ENCODE measurements around the gene FANK1.
"Not testable (repeated sequence)": the region's sequence is repeated elsewhere in the genome, so short reads cannot be mapped to it uniquely, and the experiment has no call there.

FANK1 gene

GRCh38 chr10:125962200-125962599 lies 65.8 kb downstream of the FANK1 start:
- Histone ChIP-seq H3K9ac (ENCODE audit: low read depth in 1 of 2, low read length in 2 of 2) (no peak overlapping the region), H3K4me3 (ENCODE audit: low read length in 2 of 2) (no peak overlapping the region), H3K27ac (ENCODE audit: low read depth in 2 of 2, low read length in 2 of 2) (no peak overlapping the region), H3K9me3 (ENCODE audit: control insufficient read depth in 2 of 2, low read length in 2 of 2) (no peaks in the 10 kb centered on the region), H3K27me3 (ENCODE audit: control insufficient read depth in 2 of 2, insufficient read depth in 2 of 2, low read length in 2 of 2) (no peaks in the 10 kb centered on the region), H3K4me1 (ENCODE audit: control insufficient read depth in 2 of 2, insufficient read depth in 2 of 2, low read length in 2 of 2) (no peaks in the 10 kb centered on the region), H3K36me3 (ENCODE audit: control insufficient read depth in 2 of 2, insufficient read depth in 2 of 2, low read length in 2 of 2) (no peaks in the 10 kb centered on the region)

DNA sequence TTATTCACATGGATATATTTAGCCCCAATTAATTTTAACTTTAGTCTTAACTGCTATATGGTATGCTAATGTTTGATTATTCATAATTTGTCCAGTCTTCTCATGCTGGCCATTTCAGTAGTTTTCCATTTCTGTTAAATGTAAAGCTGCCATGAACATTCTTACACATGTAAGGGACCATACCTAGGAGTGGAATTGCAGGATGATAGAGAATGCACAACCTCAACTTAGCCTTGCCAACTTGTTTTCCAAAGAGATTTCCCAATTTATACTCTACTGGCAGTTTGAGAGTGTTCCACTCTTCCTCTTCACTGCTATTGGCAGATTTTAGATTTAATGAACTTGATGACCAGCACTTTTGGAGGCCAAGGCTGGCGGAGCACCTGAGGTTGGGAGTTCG lies 68.2 kb downstream of the FANK1 start:
- no peaks in the 10 kb centered on the region for H3K36me3 ChIP-seq (ENCODE audit: control insufficient read depth in 2 of 2, insufficient read depth in 2 of 2, low read length in 2 of 2)
- no peak overlapping the region for H3K4me3 ChIP-seq (ENCODE audit: low read length in 2 of 2)
- no peaks in the 10 kb centered on the region for H3K9me3 ChIP-seq (ENCODE audit: control insufficient read depth in 2 of 2, low read length in 2 of 2)
- H3K27me3 ChIP-seq (ENCODE audit: control insufficient read depth in 2 of 2, insufficient read depth in 2 of 2, low read length in 2 of 2): no peaks in the 10 kb centered on the region
- no peak overlapping the region for H3K27ac ChIP-seq (ENCODE audit: low read depth in 2 of 2, low read length in 2 of 2)
- no peak overlapping the region for H3K9ac ChIP-seq (ENCODE audit: low read depth in 1 of 2, low read length in 2 of 2)
- H3K4me1 ChIP-seq (ENCODE audit: control insufficient read depth in 2 of 2, insufficient read depth in 2 of 2, low read length in 2 of 2): no peaks in the 10 kb centered on the region

DNA sequence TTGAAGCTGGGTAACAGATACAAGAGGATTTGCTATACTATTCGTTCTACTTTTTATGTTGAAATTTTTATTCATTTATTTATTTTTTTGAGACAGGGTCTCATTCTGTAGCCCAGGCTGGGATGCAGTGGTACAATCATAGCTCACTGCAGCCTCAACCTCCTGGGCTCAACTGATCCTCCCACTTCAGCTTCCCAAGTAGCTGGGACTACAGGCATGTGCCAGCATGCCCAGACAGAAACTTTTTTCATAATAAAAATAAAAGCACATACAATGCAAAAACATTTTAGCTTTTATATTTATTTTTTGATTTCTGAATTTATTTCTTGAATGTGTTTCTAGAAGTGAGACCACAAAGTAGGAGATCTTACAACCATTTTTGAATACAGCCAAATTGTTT lies 71.2 kb downstream of the FANK1 start:
- no peaks in the 10 kb centered on the region for H3K27me3 ChIP-seq (ENCODE audit: control insufficient read depth in 2 of 2, insufficient read depth in 2 of 2, low read length in 2 of 2)
- no peak overlapping the region for H3K9ac ChIP-seq (ENCODE audit: low read depth in 1 of 2, low read length in 2 of 2)
- no peak overlapping the region for H3K4me3 ChIP-seq (ENCODE audit: low read length in 2 of 2)

DNA sequence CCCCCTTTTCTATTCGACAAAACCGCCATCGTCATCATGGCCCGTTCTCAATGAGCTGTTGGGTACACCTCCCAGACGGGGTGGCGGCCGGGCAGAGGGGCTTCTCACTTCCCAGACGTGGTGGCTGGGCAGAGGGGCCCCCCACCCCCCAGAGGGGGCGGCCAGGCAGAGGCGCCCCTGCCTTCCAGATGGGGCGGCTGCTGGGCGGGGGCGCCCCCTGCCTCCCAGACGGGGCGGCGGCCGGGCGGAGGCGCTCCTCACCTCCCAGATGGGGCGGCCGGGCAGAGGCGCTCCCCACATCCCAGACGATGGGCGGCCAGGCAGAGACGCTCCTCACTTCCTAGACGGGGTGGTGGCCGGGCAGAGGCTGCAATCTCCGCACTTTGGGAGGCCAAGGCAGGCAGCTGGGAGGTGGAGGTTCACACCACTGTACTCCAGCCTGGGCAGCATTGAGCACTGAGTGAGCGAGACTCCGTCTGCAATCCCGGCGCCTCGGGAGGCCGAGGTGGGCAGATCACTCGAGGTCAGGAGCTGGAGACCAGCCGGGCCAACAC lies 73.8 kb downstream of the FANK1 start:
- H3K4me1 ChIP-seq (ENCODE audit: control insufficient read depth in 2 of 2, insufficient read depth in 2 of 2, low read length in 2 of 2); H3K9ac ChIP-seq (ENCODE audit: low read depth in 1 of 2, low read length in 2 of 2); H3K36me3 ChIP-seq (ENCODE audit: control insufficient read depth in 2 of 2, insufficient read depth in 2 of 2, low read length in 2 of 2); H3K27ac ChIP-seq (ENCODE audit: low read depth in 2 of 2, low read length in 2 of 2); H3K27me3 ChIP-seq (ENCODE audit: control insufficient read depth in 2 of 2, insufficient read depth in 2 of 2, low read length in 2 of 2); H3K4me3 ChIP-seq (ENCODE audit: low read length in 2 of 2); H3K9me3 ChIP-seq (ENCODE audit: control insufficient read depth in 2 of 2, low read length in 2 of 2): not testable (repeated sequence)

More for the DNA sequence above, 71.2 kb downstream of the FANK1 start:
- Histone ChIP-seq H3K36me3 (ENCODE audit: control insufficient read depth in 2 of 2, insufficient read depth in 2 of 2, low read length in 2 of 2) (no peaks in the 10 kb centered on the region), H3K4me1 (ENCODE audit: control insufficient read depth in 2 of 2, insufficient read depth in 2 of 2, low read length in 2 of 2) (no peaks in the 10 kb centered on the region), H3K9me3 (ENCODE audit: control insufficient read depth in 2 of 2, low read length in 2 of 2) (no peaks in the 10 kb centered on the region), H3K27ac (ENCODE audit: low read depth in 2 of 2, low read length in 2 of 2) (no peak overlapping the region)

- no peaks in the 10 kb centered on the region for H3K9me3 ChIP-seq (ENCODE audit: control insufficient read depth in 2 of 2, low read length in 2 of 2)
- no peak overlapping the region for H3K9ac ChIP-seq (ENCODE audit: low read depth in 1 of 2, low read length in 2 of 2)
- no peak overlapping the region for H3K4me3 ChIP-seq (ENCODE audit: low read length in 2 of 2)
- H3K4me1 ChIP-seq (ENCODE audit: control insufficient read depth in 2 of 2, insufficient read depth in 2 of 2, low read length in 2 of 2): no peaks in the 10 kb centered on the region
- no peak overlapping the region for H3K27ac ChIP-seq (ENCODE audit: low read depth in 2 of 2, low read length in 2 of 2)
- no peaks in the 10 kb centered on the region for H3K36me3 ChIP-seq (ENCODE audit: control insufficient read depth in 2 of 2, insufficient read depth in 2 of 2, low read length in 2 of 2)
- H3K27me3 ChIP-seq (ENCODE audit: control insufficient read depth in 2 of 2, insufficient read depth in 2 of 2, low read length in 2 of 2): no peaks in the 10 kb centered on the region
Observed at GRCh38 chr10:125976960-125977605, 80.7 kb downstream of the FANK1 start.

GRCh38 chr10:125979976-125980375 lies 83.6 kb downstream of the FANK1 start:
- Histone ChIP-seq H3K9me3 (ENCODE audit: control insufficient read depth in 2 of 2, low read length in 2 of 2) (no peaks in the 10 kb centered on the region), H3K4me3 (ENCODE audit: low read length in 2 of 2) (no peak overlapping the region), H3K4me1 (ENCODE audit: control insufficient read depth in 2 of 2, insufficient read depth in 2 of 2, low read length in 2 of 2) (no peaks in the 10 kb centered on the region), H3K27me3 (ENCODE audit: control insufficient read depth in 2 of 2, insufficient read depth in 2 of 2, low read length in 2 of 2) (no peaks in the 10 kb centered on the region), H3K36me3 (ENCODE audit: control insufficient read depth in 2 of 2, insufficient read depth in 2 of 2, low read length in 2 of 2) (no peaks in the 10 kb centered on the region), H3K27ac (ENCODE audit: low read depth in 2 of 2, low read length in 2 of 2) (no peak overlapping the region), H3K9ac (ENCODE audit: low read depth in 1 of 2, low read length in 2 of 2) (no peak overlapping the region)

GRCh38 chr10:125980521-125981035 lies 84.2 kb downstream of the FANK1 start:
- no peaks in the 10 kb centered on the region for H3K36me3 ChIP-seq (ENCODE audit: control insufficient read depth in 2 of 2, insufficient read depth in 2 of 2, low read length in 2 of 2)
- H3K9me3 ChIP-seq (ENCODE audit: control insufficient read depth in 2 of 2, low read length in 2 of 2): no peaks in the 10 kb centered on the region
- no peak overlapping the region for H3K4me3 ChIP-seq (ENCODE audit: low read length in 2 of 2)
- no peak overlapping the region for H3K27ac ChIP-seq (ENCODE audit: low read depth in 2 of 2, low read length in 2 of 2)
- no peak overlapping the region for H3K9ac ChIP-seq (ENCODE audit: low read depth in 1 of 2, low read length in 2 of 2)
- no peaks in the 10 kb centered on the region for H3K27me3 ChIP-seq (ENCODE audit: control insufficient read depth in 2 of 2, insufficient read depth in 2 of 2, low read length in 2 of 2)
- H3K4me1 ChIP-seq (ENCODE audit: control insufficient read depth in 2 of 2, insufficient read depth in 2 of 2, low read length in 2 of 2): no peaks in the 10 kb centered on the region

DNA sequence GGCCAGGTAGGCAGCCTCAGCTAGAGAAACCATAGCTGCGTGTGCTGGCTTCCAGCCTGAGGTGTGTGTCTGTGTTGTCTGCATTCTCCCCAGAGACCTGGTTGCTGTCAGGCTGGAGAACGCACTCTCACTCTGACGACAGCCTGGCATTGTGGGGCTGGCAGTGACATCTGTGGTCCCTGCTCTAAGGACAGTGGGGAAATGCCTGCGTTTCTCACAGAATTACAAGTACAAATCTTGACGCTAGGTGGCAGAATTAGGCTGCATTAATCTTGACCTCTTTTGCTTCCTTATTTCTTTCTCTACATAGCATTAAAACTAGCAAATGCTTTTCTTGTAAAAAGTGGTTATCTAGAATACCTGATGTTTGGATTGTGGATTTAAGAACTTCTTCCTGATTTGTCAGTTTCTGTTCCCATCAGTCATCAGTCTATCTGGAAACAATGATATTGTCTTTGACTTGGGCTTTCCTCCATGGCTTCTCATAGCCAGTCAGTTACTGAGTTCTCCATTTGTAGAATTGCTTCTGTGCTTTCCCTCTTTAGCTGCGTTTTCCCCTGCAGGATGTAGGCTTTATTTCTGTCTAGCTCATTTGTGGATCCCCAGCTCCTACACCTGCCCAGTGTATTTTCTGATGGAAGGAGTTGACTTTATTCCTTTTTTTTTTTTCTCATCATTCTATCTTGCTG lies 86.0 kb downstream of the FANK1 start:
- no peak overlapping the region for H3K9ac ChIP-seq (ENCODE audit: low read depth in 1 of 2, low read length in 2 of 2)
- H3K27ac ChIP-seq (ENCODE audit: low read depth in 2 of 2, low read length in 2 of 2): no peak overlapping the region
- H3K36me3 ChIP-seq (ENCODE audit: control insufficient read depth in 2 of 2, insufficient read depth in 2 of 2, low read length in 2 of 2): no peaks in the 10 kb centered on the region

DNA sequence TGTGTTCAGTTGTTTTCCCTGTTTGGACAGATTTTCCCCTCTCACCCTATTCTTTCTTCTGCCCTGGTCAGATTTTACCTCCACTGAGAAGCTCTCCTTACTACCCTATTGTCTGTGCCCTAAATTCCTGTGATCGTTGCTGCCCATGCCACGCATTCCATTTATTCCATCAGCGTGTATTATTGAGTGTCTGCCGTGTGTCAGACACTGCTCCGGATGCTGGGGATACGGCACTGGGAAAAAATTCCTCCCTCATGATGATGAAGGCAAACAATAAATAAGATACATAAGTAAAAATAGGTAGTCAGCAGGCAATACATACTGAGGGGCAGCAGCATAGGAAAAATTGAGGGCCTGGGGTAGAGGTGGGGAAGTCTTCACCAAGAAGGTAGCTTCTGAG lies 86.8 kb downstream of the FANK1 start:
- H3K9ac ChIP-seq (ENCODE audit: low read depth in 1 of 2, low read length in 2 of 2): no peak overlapping the region

More for the DNA sequence above, 86.0 kb downstream of the FANK1 start:
- Histone ChIP-seq H3K4me3 (ENCODE audit: low read length in 2 of 2) (no peak overlapping the region), H3K9me3 (ENCODE audit: control insufficient read depth in 2 of 2, low read length in 2 of 2) (no peaks in the 10 kb centered on the region), H3K4me1 (ENCODE audit: control insufficient read depth in 2 of 2, insufficient read depth in 2 of 2, low read length in 2 of 2) (no peaks in the 10 kb centered on the region), H3K27me3 (ENCODE audit: control insufficient read depth in 2 of 2, insufficient read depth in 2 of 2, low read length in 2 of 2) (no peaks in the 10 kb centered on the region)

DNA sequence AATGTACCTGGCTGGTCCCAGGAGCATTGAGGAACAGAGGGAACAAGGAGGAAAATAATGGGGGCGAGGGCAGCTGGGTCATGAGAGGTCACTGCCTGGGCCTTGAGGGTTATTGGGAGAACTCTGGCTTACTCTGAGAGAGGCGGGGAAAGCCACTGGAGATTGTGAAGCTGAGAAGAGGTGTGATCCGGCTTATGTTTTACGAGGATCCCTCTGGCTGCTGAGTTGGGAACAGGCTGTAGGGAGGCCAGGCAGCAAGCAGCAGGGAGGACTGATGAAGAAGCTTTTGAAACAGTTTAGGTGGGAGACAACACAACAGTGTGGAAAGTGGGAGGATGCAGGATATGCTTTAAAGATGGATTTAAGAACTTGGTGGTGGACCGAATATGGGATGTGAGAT lies 87.3 kb downstream of the FANK1 start:
- Histone ChIP-seq H3K27me3 (ENCODE audit: control insufficient read depth in 2 of 2, insufficient read depth in 2 of 2, low read length in 2 of 2) (no peaks in the 10 kb centered on the region), H3K4me3 (ENCODE audit: low read length in 2 of 2) (no peak overlapping the region), H3K9ac (ENCODE audit: low read depth in 1 of 2, low read length in 2 of 2) (no peak overlapping the region), H3K4me1 (ENCODE audit: control insufficient read depth in 2 of 2, insufficient read depth in 2 of 2, low read length in 2 of 2) (no peaks in the 10 kb centered on the region), H3K9me3 (ENCODE audit: control insufficient read depth in 2 of 2, low read length in 2 of 2) (no peaks in the 10 kb centered on the region), H3K27ac (ENCODE audit: low read depth in 2 of 2, low read length in 2 of 2) (no peak overlapping the region), H3K36me3 (ENCODE audit: control insufficient read depth in 2 of 2, insufficient read depth in 2 of 2, low read length in 2 of 2) (no peaks in the 10 kb centered on the region)

More for the DNA sequence above, 86.8 kb downstream of the FANK1 start:
- Histone ChIP-seq H3K27me3 (ENCODE audit: control insufficient read depth in 2 of 2, insufficient read depth in 2 of 2, low read length in 2 of 2) (no peaks in the 10 kb centered on the region), H3K4me1 (ENCODE audit: control insufficient read depth in 2 of 2, insufficient read depth in 2 of 2, low read length in 2 of 2) (no peaks in the 10 kb centered on the region), H3K4me3 (ENCODE audit: low read length in 2 of 2) (no peak overlapping the region), H3K9me3 (ENCODE audit: control insufficient read depth in 2 of 2, low read length in 2 of 2) (no peaks in the 10 kb centered on the region), H3K36me3 (ENCODE audit: control insufficient read depth in 2 of 2, insufficient read depth in 2 of 2, low read length in 2 of 2) (no peaks in the 10 kb centered on the region), H3K27ac (ENCODE audit: low read depth in 2 of 2, low read length in 2 of 2) (no peak overlapping the region)

All from mucosa of rectum (tissue), 2 donors.